MCF 10A (cell line): ENCODE results near the gene WNT9A. TPM values are rescaled to one million over a fixed set of nuclear protein-coding genes. Genes with fewer than 3 reads are reported as not detected.

Source experiments
- BruUV-seq: library from RNA; stranded (reverse); fragments of 400-500 nt; replicated peaks from 2 replicates; lab custom pipeline; 2021; lab: Mats Ljungman, UMichigan
- CTCF ChIA-PET: fragments of 300-600 bp; sonication (Branson Sonifier 250); formaldehyde crosslinking; extraction: SDS; loops from one replicate; lab custom pipeline; 2021; ENCODE audit warnings: antibody characterized with exemption, inconsistent platforms; lab: Yijun Ruan, JAX
- POLR2A ChIA-PET: fragments of 300-600, 350-650 bp; sonication (Branson Sonifier 250); formaldehyde crosslinking; extraction: SDS; loops from one replicate; lab custom pipeline; 2020; ENCODE audit warnings: antibody characterized with exemption, inconsistent platforms; lab: Yijun Ruan, JAX
- DNase-seq: peaks from one replicate; pipeline ENCODE4 v3.0.0-alpha.2; 2018; ENCODE audit not compliant: unreplicated experiment
- H3K27ac Mint-ChIP-seq: one replicate; pipeline ENCODE4 v1.8.0; 2022; ENCODE audit warnings: mild to moderate bottlenecking, low read depth, mixed read lengths; ENCODE audit not compliant: unreplicated experiment
- H3K27me3 Mint-ChIP-seq: one replicate; pipeline ENCODE4 v1.8.0; 2022; ENCODE audit warnings: mixed read lengths; ENCODE audit not compliant: insufficient read depth, unreplicated experiment
- H3K36me3 Mint-ChIP-seq: one replicate; pipeline ENCODE4 v1.8.0; 2022; ENCODE audit warnings: mild to moderate bottlenecking, moderate library complexity, mixed read lengths; ENCODE audit not compliant: insufficient read depth, unreplicated experiment
- H3K4me1 Mint-ChIP-seq: one replicate; pipeline ENCODE4 v1.8.0; 2022; ENCODE audit warnings: mixed read lengths; ENCODE audit not compliant: insufficient read depth, unreplicated experiment
- H3K4me3 Mint-ChIP-seq: one replicate; pipeline ENCODE4 v1.8.0; 2022; ENCODE audit warnings: mild to moderate bottlenecking, moderate library complexity, mixed read lengths; ENCODE audit not compliant: unreplicated experiment
- H3K9me3 Mint-ChIP-seq: one replicate; pipeline ENCODE4 v1.8.0; 2022; ENCODE audit warnings: mixed read lengths; ENCODE audit not compliant: unreplicated experiment
- intact Hi-C: fragments of 100-400 bp; cut with micrococcal nuclease; formaldehyde crosslinking; loops from 2 replicates; pipeline ENCODE4 v1.14.1; 2022
- total RNA-seq: library from RNA; stranded (reverse); gene quantifications from 2 replicates; pipeline ENCODE4 v1.2.3, GENCODE V29; 2022
- TF ChIP-seq, protein P1 (sequence below): fragments of 200-600 bp; IDR thresholded peaks from one replicate; pipeline ENCODE4 v1.8.0; 2022; ENCODE audit warnings: antibody characterized with exemption, mild to moderate bottlenecking; ENCODE audit not compliant: unreplicated experiment

WNT9A gene
- total RNA-seq, 1 experiment from 2014 or later: 2.6 TPM

DNA sequence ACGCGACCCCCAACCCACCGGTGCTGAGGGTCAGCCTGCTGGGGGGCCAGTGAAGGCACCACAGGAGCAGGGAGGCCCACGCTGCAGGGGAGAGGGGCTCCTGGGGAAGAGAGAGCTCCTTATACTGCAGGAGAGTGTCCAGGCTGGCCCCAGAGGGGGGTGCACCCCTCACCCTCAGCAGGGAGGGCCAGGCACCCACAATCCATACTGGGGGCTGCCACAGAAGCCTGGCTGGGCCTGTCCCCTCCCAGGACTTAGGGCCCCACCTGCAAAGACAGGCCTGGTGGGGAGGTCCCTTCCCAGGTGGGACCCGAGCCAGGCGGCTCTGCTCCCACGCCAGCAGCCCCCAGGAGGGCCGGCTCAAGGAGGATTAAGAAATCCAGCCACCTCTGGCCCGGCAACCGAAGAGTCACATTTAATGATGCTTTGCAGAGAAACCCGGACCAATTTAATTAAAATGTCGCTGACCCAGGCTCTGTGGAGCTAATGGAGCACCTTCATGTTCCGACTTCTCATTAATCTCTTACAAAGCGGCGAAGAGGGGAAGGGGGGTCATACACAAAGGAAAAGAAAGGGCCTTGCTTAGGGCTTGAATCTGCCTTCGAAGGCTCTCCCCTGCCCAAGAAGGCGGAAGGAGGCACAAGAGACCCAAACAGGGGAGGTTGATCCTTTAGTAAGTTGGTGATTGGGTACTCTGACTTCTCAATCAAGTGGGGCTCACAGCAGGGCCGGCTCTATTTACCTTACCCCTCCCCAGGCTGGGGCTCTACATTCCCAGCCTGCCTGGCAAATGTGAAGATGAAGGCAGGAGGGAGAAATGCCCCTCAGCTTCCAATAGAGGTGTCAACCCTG is 25.0 kb downstream of the WNT9A start:
- CTCF ChIA-PET: no interaction called here
- no peak overlapping the region for H3K4me3 Mint-ChIP-seq
- no peak for DNase-seq
- H3K4me1 Mint-ChIP-seq: no peaks in the 10 kb centered on the region
- H3K9me3 Mint-ChIP-seq: no peaks in the 10 kb centered on the region
- no peaks in the 10 kb centered on the region for H3K27me3 Mint-ChIP-seq
- H3K27ac Mint-ChIP-seq: no peak overlapping the region
- TF ChIP-seq, protein P1, sequence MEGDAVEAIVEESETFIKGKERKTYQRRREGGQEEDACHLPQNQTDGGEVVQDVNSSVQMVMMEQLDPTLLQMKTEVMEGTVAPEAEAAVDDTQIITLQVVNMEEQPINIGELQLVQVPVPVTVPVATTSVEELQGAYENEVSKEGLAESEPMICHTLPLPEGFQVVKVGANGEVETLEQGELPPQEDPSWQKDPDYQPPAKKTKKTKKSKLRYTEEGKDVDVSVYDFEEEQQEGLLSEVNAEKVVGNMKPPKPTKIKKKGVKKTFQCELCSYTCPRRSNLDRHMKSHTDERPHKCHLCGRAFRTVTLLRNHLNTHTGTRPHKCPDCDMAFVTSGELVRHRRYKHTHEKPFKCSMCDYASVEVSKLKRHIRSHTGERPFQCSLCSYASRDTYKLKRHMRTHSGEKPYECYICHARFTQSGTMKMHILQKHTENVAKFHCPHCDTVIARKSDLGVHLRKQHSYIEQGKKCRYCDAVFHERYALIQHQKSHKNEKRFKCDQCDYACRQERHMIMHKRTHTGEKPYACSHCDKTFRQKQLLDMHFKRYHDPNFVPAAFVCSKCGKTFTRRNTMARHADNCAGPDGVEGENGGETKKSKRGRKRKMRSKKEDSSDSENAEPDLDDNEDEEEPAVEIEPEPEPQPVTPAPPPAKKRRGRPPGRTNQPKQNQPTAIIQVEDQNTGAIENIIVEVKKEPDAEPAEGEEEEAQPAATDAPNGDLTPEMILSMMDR: no peak
- intact Hi-C loops: no loop called here
- H3K36me3 Mint-ChIP-seq: no peaks in the 10 kb centered on the region
- BruUV-seq: no TSS peak
- POLR2A ChIA-PET: no interaction called here

GRCh38 chr1:227921461-227922185 is 26.1 kb downstream of the WNT9A start:
- TF ChIP-seq, protein P1: no peak
- POLR2A ChIA-PET: no interaction called here
- H3K4me3 Mint-ChIP-seq: no peak overlapping the region
- peaks cover 4% of the 10 kb centered on the region for H3K4me1 Mint-ChIP-seq
- H3K27ac Mint-ChIP-seq: no peak overlapping the region
- no peaks in the 10 kb centered on the region for H3K9me3 Mint-ChIP-seq
- intact Hi-C loops: no loop called here
- H3K36me3 Mint-ChIP-seq: no peaks in the 10 kb centered on the region
- CTCF ChIA-PET: no interaction called here
- H3K27me3 Mint-ChIP-seq: no peaks in the 10 kb centered on the region
- DNase-seq: no peak
- no TSS peak for BruUV-seq

- Mint-ChIP-seq H3K9me3 (no peaks in the 10 kb centered on the region), H3K36me3 (no peaks in the 10 kb centered on the region), H3K4me3 (no peak overlapping the region), H3K4me1 (peaks cover 11% of the 10 kb centered on the region), H3K27ac (no peak overlapping the region), H3K27me3 (no peaks in the 10 kb centered on the region)
- TF ChIP-seq, protein P1: no peak
- CTCF ChIA-PET: interaction anchor here (0.7 kb wide), 1 partner anchor 158 kb away, joined by 3 read pairs; no protein-coding TSS in a partner anchor
- no peak for DNase-seq
- POLR2A ChIA-PET: no interaction called here
- BruUV-seq: no TSS peak
- intact Hi-C loops: no loop called here
These were observed 26.8 kb downstream of the WNT9A start for GRCh38 chr1:227920896-227921295.

DNA sequence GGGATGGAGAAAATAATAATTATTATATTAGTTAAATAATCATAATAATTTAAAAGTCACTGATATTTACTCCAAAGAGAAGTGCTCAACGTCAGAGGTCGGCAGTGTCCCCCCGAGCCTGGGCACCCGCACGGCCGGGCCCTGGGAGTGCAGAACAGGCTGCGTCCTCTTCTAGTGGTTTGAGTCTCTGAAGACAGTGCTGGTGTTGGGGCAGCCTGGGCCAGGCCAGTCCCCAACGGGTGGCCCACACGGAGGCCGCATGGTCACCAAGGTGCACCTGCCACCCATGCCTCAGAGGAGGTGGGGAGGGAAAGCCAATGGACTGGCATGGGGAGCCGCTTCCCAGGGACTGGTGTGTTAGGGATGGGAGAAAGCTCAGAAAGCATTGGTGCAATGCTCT is 27.3 kb downstream of the WNT9A start:
- H3K27me3 Mint-ChIP-seq: no peaks in the 10 kb centered on the region
- H3K27ac Mint-ChIP-seq: no peak overlapping the region
- H3K4me1 Mint-ChIP-seq: peaks cover 16% of the 10 kb centered on the region
- no peaks in the 10 kb centered on the region for H3K9me3 Mint-ChIP-seq
- ChIA-PET CTCF (interaction anchor here (0.7 kb wide), 1 partner anchor 157 kb away, joined by 3 read pairs; no protein-coding TSS in a partner anchor), POLR2A (no interaction called here)
- TF ChIP-seq, protein P1: no peak
- no peak overlapping the region for H3K4me3 Mint-ChIP-seq
- no TSS peak for BruUV-seq
- no peaks in the 10 kb centered on the region for H3K36me3 Mint-ChIP-seq
- intact Hi-C loops: no loop called here
- no peak for DNase-seq
